GM13976 (cell line): ENCODE data around the gene KDM4F.
"Not testable (repeated sequence)": the region's sequence is repeated elsewhere in the genome, so short reads cannot be mapped to it uniquely, and the experiment has no call there.

ENCODE experiments used
- DNase-seq: peaks from one replicate; pipeline ENCODE4 v3.0.0; 2012; ENCODE audit warnings: low spot score
- in situ Hi-C: fragments of 300-500 bp; cut with MboI; formaldehyde crosslinking; loops from one replicate; pipeline ENCODE4 v1.12.0; 2022; ENCODE audit warnings: low sequenced_read_pairs, mixed read lengths, inconsistent platforms; ENCODE audit not compliant: unreplicated experiment
- TF ChIP-seq, protein P1 (sequence below): IDR thresholded peaks from 2 replicates; pipeline ENCODE4 v1.5.1; 2012; ENCODE audit warnings: borderline replicate concordance, mild to moderate bottlenecking; ENCODE audit not compliant: insufficient read depth; ENCODE audit errors: extremely low read depth, missing control alignments, control extremely low read depth

KDM4F gene

DNA sequence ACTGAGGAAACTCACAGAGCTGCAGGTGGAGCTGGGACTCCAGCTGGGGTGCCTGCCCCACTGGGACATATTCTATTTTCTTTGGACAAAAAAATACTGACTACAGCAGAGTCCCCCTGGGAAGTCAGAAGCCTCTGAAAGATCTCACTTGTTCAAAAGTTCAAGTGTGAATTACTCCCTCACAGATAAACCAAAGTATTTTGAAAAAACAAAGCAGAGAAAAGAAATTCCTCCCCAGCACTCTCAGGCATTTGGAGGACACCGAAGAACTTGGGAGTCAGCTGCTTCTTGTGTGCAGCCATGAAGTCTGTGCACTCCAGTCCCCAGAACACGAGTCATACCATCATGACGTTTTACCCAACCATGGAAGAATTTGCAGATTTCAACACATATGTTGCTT, at the start of gene KDM4F:
TSS of gene KDM4F (plus strand) at position 301 of the 400 bp plus-strand sequence.
- DNase-seq, in situ Hi-C loops: not testable (repeated sequence)

DNA sequence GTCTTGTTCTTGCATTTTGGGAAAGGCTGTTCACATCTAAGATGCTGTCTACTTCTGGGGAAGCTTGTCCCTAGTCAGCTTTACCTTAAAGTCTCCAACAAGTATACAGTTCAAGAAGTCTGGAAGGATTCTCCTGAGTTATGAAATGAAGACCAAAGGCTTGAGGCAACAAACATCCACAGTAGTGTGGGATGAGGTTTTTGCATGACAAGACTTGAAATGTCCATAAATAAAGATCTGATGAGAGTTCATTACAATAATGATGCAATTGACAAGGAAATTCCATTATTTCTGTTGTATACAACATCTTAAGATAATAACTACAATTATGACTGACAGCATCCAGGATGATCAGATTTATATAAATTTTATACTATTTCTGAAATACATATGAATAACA, 45.5 kb upstream of the KDM4F start:
- no peak for DNase-seq
- in situ Hi-C loops, result no loop called here
- TF ChIP-seq, protein P1, sequence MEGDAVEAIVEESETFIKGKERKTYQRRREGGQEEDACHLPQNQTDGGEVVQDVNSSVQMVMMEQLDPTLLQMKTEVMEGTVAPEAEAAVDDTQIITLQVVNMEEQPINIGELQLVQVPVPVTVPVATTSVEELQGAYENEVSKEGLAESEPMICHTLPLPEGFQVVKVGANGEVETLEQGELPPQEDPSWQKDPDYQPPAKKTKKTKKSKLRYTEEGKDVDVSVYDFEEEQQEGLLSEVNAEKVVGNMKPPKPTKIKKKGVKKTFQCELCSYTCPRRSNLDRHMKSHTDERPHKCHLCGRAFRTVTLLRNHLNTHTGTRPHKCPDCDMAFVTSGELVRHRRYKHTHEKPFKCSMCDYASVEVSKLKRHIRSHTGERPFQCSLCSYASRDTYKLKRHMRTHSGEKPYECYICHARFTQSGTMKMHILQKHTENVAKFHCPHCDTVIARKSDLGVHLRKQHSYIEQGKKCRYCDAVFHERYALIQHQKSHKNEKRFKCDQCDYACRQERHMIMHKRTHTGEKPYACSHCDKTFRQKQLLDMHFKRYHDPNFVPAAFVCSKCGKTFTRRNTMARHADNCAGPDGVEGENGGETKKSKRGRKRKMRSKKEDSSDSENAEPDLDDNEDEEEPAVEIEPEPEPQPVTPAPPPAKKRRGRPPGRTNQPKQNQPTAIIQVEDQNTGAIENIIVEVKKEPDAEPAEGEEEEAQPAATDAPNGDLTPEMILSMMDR, result no peak

DNA sequence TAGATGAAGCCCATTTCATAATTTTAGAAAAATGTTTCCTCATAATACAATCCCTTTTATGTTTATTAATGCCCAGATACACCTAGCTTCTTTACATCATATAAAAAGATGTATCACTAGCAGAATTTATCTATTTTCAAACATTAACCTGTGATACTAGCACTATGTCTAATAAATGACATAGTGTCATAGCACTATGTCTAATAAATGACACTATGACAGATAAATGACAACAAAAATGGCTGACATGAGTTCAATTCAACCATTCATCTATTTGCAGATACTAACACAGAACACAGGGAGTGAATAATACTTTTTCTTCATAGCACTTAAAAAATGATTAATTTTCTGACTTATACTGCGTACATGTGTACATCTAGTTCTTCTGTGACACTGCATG, 43.6 kb upstream of the KDM4F start:
- TF ChIP-seq, protein P1, result no peak
- no peak for DNase-seq
- in situ Hi-C loops, result no loop called here

DNA sequence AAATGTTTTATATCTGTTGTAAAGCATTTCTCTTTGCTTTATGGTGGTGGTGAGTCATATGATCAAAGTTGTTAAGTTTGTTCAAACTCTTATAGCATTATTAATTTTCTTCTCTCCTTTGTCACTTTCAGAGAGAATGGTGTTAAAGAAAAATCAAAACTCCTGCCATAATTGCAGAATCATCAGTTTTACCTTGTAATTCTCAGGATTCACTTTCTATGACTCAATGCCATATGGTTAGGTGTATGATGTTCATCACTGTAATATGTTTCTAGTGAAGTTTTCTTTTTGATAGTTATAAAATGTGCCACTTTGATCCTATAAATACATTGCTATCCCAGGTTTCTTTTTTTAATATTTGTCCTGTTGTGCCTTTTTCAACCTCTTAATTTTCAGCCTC, 37.8 kb upstream of the KDM4F start:
- TF ChIP-seq, protein P1, result no peak
- in situ Hi-C loops, result no loop called here
- no peak for DNase-seq

DNA sequence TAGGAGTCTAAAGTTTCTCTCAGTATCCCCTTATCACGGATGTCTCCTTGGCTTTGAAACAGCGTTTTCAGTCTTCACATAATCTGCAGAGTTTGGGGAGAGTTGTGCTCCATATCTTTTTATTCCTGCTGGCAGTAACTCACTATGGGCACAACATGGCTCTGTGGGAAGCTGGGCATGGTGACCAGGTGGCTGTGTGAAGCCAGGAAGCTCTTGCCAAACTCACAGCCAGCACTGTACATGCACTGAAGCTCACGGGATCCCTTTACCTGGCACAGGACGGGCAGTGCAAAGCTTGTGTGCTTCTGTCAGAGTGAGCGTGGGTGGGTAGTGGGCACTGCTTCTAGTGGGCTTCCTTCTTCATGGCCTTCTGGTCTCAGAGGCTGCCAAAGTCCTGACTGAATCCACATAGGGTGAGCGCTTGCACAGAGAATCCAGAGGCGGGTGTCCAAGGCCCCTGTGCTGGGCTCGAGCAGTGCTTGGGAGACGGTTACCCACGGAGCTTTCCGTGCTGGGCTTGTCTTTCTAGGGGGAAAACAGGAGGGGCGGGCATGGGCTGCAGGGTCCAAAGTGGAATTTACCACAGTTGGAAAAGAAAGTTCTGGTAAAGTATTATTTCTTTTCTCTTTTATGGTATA, 34.9 kb upstream of the KDM4F start:
- no peak for DNase-seq
- TF ChIP-seq, protein P1, result no peak
- in situ Hi-C loops, result no loop called here

DNA sequence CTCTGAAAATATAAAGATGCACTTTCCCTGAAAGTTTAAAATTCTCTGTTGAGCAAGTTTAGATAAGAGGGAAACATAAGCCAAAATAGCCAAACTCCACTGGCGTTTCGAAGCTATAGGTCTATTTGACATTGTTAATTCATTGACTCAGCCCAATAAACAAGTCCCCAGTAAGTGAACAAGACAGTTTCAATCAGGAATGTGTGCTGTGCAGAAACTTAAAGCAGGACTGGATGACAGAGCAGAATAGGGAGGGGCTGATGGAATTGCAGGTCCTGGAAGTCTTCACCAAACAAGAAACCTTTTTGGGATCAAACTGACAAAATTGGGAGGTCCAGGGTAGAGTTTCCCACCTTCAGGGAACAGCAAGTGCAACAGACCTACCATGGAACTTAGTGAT, 33.1 kb upstream of the KDM4F start:
- in situ Hi-C loops, result no loop called here
- TF ChIP-seq, protein P1, result no peak
- DNase-seq, result no peak

DNA sequence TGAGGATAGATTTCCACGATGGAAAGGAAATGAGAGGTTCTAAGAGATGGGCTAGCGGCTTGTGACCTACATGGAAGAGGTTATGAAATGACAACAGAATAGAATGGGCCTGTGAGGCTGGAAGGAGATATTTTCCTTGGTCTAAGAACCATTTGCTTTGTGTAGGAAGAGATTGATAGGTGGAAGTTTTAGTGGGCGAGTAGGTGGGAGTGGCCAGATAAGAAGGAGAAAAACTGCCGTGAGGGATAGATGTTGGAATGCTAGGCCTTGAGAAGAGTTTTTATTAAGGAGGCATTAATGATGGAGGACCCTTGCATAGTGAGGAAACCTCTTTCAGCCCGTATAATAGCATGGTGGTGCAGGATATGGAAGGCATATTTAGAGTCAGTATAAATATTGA, 27.8 kb upstream of the KDM4F start:
- in situ Hi-C loops, DNase-seq: not testable (repeated sequence)

DNA sequence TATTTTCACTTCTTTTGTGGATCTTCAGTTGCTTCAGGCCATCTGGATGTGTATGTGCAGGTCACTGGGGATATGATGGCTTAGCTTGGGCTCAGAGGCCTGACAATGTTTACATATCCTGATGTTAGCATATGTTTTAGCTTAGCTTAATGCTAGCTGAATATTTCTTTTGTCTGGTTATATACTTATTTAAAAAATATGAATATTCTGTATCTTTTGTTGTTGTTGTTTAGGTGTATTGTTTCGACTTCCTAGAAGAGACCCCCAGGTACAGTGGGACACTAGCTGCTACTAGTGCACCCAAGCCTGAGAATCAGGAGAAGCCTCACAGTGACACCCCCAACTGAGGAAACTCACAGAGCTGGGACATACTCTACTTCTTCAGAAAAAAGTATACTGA, 24.3 kb upstream of the KDM4F start, which contains the start of gene KDM4E:
TSS of gene KDM4E (plus strand) at position 301 of the 400 bp plus-strand sequence. CDS start 300 bp downstream, outside the sequence.
- TF ChIP-seq, protein P1, result no peak
- in situ Hi-C loops, result no loop called here
- DNase-seq, result no peak

DNA sequence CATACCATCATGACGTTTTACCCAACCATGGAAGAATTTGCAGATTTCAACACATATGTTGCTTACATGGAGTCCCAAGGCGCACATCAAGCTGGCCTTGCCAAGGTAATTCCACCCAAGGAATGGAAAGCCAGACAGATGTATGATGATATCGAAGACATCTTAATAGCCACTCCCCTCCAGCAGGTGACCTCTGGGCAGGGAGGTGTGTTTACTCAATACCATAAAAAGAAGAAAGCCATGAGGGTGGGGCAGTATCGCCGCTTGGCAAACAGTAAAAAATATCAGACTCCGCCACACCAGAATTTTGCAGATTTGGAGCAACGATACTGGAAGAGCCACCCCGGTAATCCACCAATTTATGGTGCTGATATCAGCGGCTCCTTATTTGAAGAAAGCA, 23.6 kb upstream of the KDM4F start:
- DNase-seq, in situ Hi-C loops: not testable (repeated sequence)
